ENCODE measurements around the gene YARS2. TPM values are rescaled to one million over a fixed set of nuclear protein-coding genes. Genes with fewer than 3 reads are reported as not detected.

Gene YARS2
- polyA plus RNA-seq, 1 donor (not counting 4 experiments of a cell fraction or from before 2014, with no cell fraction given), result 46.8 TPM

GRCh38 chr12:32706335-32707024, 49.2 kb downstream of the YARS2 start:
- no peak for TF ChIP-seq EZH2 (IDR thresholded peaks at IDR 0.05; ENCODE audit: low read length)
- TF ChIP-seq, protein P1, sequence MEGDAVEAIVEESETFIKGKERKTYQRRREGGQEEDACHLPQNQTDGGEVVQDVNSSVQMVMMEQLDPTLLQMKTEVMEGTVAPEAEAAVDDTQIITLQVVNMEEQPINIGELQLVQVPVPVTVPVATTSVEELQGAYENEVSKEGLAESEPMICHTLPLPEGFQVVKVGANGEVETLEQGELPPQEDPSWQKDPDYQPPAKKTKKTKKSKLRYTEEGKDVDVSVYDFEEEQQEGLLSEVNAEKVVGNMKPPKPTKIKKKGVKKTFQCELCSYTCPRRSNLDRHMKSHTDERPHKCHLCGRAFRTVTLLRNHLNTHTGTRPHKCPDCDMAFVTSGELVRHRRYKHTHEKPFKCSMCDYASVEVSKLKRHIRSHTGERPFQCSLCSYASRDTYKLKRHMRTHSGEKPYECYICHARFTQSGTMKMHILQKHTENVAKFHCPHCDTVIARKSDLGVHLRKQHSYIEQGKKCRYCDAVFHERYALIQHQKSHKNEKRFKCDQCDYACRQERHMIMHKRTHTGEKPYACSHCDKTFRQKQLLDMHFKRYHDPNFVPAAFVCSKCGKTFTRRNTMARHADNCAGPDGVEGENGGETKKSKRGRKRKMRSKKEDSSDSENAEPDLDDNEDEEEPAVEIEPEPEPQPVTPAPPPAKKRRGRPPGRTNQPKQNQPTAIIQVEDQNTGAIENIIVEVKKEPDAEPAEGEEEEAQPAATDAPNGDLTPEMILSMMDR (optimal IDR thresholded peaks at IDR 0.05 in 1 of 3, IDR thresholded peaks at IDR 0.05 in 1 of 3, conservative IDR thresholded peaks at IDR 0.05 in 1 of 3; ENCODE audit: extremely low read depth in 1 of 3, insufficient read depth in 2 of 3, low read length in 3 of 3), result no peak
- H3K79me2 ChIP-seq (ENCODE audit: control insufficient read depth, insufficient read depth, low read length), result peaks cover 17% of the 10 kb centered on the region
- dilution Hi-C loops (cut with MboI; ENCODE audit: extremely low pct_ligation_motif_present, low sequenced_read_pairs), result no loop called here
- H3K27ac ChIP-seq (ENCODE audit: control insufficient read depth, insufficient read depth, low read length), result no peak overlapping the region
- H3K4me2 ChIP-seq (ENCODE audit: control insufficient read depth, extremely low read depth, insufficient read depth, low read depth, low read length), result no peak overlapping the region
- no peaks in the 10 kb centered on the region for H3K9me1 ChIP-seq (ENCODE audit: control insufficient read depth, extremely low read depth, insufficient read depth, low read length)
- H4K20me1 ChIP-seq (ENCODE audit: control insufficient read depth, extremely low read depth, insufficient read depth, low read length), result no peaks in the 10 kb centered on the region
- no peak overlapping the region for H2AFZ ChIP-seq (ENCODE audit: control insufficient read depth, low read length)
- no peaks in the 10 kb centered on the region for H3K9me3 ChIP-seq (ENCODE audit: control insufficient read depth, low read depth, low read length)
- DNase-seq (ENCODE audit: low read depth, low spot score) (no peak), FAIRE-seq (no peak)
- no peaks in the 10 kb centered on the region for H3K27me3 ChIP-seq (ENCODE audit: control insufficient read depth, extremely low read depth, insufficient read depth, low read length)
- H3K9ac ChIP-seq (ENCODE audit: control insufficient read depth, extremely low read depth, insufficient read depth, low read length), result no peak overlapping the region
- no peak overlapping the region for H3K4me3 ChIP-seq (ENCODE audit: control insufficient read depth in 2 of 3, extremely low read depth in 1 of 3, insufficient read depth in 2 of 3, low read depth in 1 of 3, low read length in 3 of 3)
- H3K4me1 ChIP-seq (ENCODE audit: control insufficient read depth, extremely low read depth, insufficient read depth, low read length), result no peaks in the 10 kb centered on the region
- peaks cover 4 to 16% of the 10 kb centered on the region in 2 experiments for H3K36me3 ChIP-seq (ENCODE audit: control insufficient read depth in 2 of 2, extremely low read depth in 1 of 2, insufficient read depth in 2 of 2, low read length in 2 of 2)

GRCh38 chr12:32705783-32706182, 49.9 kb downstream of the YARS2 start:
- dilution Hi-C loops (cut with MboI; ENCODE audit: extremely low pct_ligation_motif_present, low sequenced_read_pairs), result no loop called here
- Histone ChIP-seq H3K27me3 (ENCODE audit: control insufficient read depth, extremely low read depth, insufficient read depth, low read length) (no peaks in the 10 kb centered on the region), H3K4me3 (ENCODE audit: control insufficient read depth in 2 of 3, extremely low read depth in 1 of 3, insufficient read depth in 2 of 3, low read depth in 1 of 3, low read length in 3 of 3) (no peak overlapping the region), H3K4me1 (ENCODE audit: control insufficient read depth, extremely low read depth, insufficient read depth, low read length) (no peaks in the 10 kb centered on the region), H4K20me1 (ENCODE audit: control insufficient read depth, extremely low read depth, insufficient read depth, low read length) (no peaks in the 10 kb centered on the region), H3K9me1 (ENCODE audit: control insufficient read depth, extremely low read depth, insufficient read depth, low read length) (no peaks in the 10 kb centered on the region), H3K4me2 (ENCODE audit: control insufficient read depth, extremely low read depth, insufficient read depth, low read depth, low read length) (no peak overlapping the region), H3K9me3 (ENCODE audit: control insufficient read depth, low read depth, low read length) (no peaks in the 10 kb centered on the region), H3K36me3 (ENCODE audit: control insufficient read depth in 2 of 2, extremely low read depth in 1 of 2, insufficient read depth in 2 of 2, low read length in 2 of 2) (peaks cover 0 to 10% of the 10 kb centered on the region in 2 experiments), H3K79me2 (ENCODE audit: control insufficient read depth, insufficient read depth, low read length) (peaks cover 18% of the 10 kb centered on the region), H3K9ac (ENCODE audit: control insufficient read depth, extremely low read depth, insufficient read depth, low read length) (no peak overlapping the region), H3K27ac (ENCODE audit: control insufficient read depth, insufficient read depth, low read length) (no peak overlapping the region), H2AFZ (ENCODE audit: control insufficient read depth, low read length) (no peak overlapping the region)
- no peak for DNase-seq (ENCODE audit: low read depth, low spot score)
- FAIRE-seq, result no peak
- no peak for TF ChIP-seq EZH2 (IDR thresholded peaks at IDR 0.05; ENCODE audit: low read length)
- TF ChIP-seq, protein P1 (optimal IDR thresholded peaks at IDR 0.05 in 1 of 3, IDR thresholded peaks at IDR 0.05 in 1 of 3, conservative IDR thresholded peaks at IDR 0.05 in 1 of 3; ENCODE audit: extremely low read depth in 1 of 3, insufficient read depth in 2 of 3, low read length in 3 of 3), result no peak

Measured in keratinocyte (primary cell).